A549 (cell line): Measurements from ENCODE around the gene KMT5C.

Source experiments
- CEBPB ChIP-seq, 2 experiments: fragments of >200 bp in 1 of 2; sonication (Bioruptor Twin) in 1 of 2; formaldehyde crosslinking in 1 of 2; IDR thresholded peaks; 2 replicates each; pipeline ENCODE4 v1.6.1; 2012 to 2016
- TF ChIP-seq, protein P1 (sequence below): fragments of 200-600 bp; sonication (generic); IDR thresholded peaks from 2 replicates; pipeline ENCODE4 v1.6.1; 2016; ENCODE audit warnings: antibody characterized with exemption, mild to moderate bottlenecking, moderate library complexity
- TF ChIP-seq, protein P2 (sequence below): fragments of >200 bp; sonication (Bioruptor Twin); formaldehyde crosslinking; IDR thresholded peaks from 3 replicates; pipeline ENCODE4 v1.5.1; 2016
- TF ChIP-seq, protein P3 (sequence below): fragments of >200 bp; sonication (Bioruptor Twin); formaldehyde crosslinking; IDR thresholded peaks from 3 replicates; pipeline ENCODE4 v1.6.1; 2016

DNA sequence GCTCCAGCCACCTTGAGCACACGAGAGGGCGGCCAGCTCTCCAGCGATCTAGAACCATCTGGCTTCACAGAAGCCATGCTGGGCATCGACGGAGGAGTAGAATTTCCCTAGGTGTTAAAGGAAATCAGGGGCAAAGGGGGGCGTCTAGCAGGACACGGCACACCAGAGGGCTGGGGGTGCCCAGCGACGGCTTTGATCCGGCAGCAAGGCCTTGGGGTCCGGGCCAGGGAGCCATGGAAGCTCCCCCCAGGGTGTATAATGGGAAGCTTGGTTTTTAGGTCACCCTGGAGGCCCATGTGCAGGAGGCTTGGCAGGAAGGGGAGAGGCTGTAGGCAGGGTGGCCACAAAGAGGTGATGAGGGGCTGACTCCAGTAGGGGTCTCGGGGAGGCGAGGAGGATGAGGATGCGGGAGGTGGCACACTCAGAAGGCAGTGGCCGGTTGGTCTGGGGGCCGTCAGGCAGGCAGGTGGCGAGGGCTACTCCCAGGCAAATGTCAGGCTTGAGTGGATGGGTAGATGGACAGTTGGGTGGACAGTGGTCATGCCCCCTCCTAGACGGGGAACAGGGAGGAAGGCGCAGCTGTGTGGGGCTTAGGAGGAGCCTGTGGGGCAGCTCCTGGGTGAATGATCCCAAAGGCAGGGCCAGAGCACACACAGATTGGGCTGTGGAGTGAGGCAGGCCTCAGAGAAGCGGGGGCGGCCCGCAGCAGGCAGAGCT lies 5.6 kb downstream of the KMT5C start:
- TF ChIP-seq CEBPB (IDR thresholded peaks at IDR 0.05): no peak
- TF ChIP-seq, protein P1, sequence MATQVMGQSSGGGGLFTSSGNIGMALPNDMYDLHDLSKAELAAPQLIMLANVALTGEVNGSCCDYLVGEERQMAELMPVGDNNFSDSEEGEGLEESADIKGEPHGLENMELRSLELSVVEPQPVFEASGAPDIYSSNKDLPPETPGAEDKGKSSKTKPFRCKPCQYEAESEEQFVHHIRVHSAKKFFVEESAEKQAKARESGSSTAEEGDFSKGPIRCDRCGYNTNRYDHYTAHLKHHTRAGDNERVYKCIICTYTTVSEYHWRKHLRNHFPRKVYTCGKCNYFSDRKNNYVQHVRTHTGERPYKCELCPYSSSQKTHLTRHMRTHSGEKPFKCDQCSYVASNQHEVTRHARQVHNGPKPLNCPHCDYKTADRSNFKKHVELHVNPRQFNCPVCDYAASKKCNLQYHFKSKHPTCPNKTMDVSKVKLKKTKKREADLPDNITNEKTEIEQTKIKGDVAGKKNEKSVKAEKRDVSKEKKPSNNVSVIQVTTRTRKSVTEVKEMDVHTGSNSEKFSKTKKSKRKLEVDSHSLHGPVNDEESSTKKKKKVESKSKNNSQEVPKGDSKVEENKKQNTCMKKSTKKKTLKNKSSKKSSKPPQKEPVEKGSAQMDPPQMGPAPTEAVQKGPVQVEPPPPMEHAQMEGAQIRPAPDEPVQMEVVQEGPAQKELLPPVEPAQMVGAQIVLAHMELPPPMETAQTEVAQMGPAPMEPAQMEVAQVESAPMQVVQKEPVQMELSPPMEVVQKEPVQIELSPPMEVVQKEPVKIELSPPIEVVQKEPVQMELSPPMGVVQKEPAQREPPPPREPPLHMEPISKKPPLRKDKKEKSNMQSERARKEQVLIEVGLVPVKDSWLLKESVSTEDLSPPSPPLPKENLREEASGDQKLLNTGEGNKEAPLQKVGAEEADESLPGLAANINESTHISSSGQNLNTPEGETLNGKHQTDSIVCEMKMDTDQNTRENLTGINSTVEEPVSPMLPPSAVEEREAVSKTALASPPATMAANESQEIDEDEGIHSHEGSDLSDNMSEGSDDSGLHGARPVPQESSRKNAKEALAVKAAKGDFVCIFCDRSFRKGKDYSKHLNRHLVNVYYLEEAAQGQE: no peak
- TF ChIP-seq, protein P2, sequence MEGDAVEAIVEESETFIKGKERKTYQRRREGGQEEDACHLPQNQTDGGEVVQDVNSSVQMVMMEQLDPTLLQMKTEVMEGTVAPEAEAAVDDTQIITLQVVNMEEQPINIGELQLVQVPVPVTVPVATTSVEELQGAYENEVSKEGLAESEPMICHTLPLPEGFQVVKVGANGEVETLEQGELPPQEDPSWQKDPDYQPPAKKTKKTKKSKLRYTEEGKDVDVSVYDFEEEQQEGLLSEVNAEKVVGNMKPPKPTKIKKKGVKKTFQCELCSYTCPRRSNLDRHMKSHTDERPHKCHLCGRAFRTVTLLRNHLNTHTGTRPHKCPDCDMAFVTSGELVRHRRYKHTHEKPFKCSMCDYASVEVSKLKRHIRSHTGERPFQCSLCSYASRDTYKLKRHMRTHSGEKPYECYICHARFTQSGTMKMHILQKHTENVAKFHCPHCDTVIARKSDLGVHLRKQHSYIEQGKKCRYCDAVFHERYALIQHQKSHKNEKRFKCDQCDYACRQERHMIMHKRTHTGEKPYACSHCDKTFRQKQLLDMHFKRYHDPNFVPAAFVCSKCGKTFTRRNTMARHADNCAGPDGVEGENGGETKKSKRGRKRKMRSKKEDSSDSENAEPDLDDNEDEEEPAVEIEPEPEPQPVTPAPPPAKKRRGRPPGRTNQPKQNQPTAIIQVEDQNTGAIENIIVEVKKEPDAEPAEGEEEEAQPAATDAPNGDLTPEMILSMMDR: no peak
- TF ChIP-seq, protein P3, sequence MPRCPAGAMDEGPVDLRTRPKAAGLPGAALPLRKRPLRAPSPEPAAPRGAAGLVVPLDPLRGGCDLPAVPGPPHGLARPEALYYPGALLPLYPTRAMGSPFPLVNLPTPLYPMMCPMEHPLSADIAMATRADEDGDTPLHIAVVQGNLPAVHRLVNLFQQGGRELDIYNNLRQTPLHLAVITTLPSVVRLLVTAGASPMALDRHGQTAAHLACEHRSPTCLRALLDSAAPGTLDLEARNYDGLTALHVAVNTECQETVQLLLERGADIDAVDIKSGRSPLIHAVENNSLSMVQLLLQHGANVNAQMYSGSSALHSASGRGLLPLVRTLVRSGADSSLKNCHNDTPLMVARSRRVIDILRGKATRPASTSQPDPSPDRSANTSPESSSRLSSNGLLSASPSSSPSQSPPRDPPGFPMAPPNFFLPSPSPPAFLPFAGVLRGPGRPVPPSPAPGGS: no peak
